IPS-18a (cell line): ENCODE results near the gene ANKRD11.

ENCODE experiments used
- H3K27ac ChIP-seq: one replicate; pipeline ENCODE4 v1.5.1; 2013; ENCODE audit warnings: low read length
- H3K27me3 ChIP-seq: one replicate; pipeline ENCODE4 v1.6.1; 2013; ENCODE audit warnings: mild to moderate bottlenecking, low read length; ENCODE audit not compliant: control insufficient read depth, insufficient read depth
- H3K36me3 ChIP-seq: one replicate; pipeline ENCODE4 v1.6.1; 2013; ENCODE audit warnings: low read depth, low read length; ENCODE audit not compliant: control insufficient read depth
- H3K4me1 ChIP-seq: one replicate; pipeline ENCODE4 v1.6.1; 2013; ENCODE audit warnings: low read depth, low read length; ENCODE audit not compliant: control insufficient read depth
- H3K4me3 ChIP-seq: one replicate; pipeline ENCODE4 v1.5.1; 2013; ENCODE audit warnings: low read length
- H3K9ac ChIP-seq: one replicate; pipeline ENCODE4 v1.6.1; 2013; ENCODE audit warnings: mild to moderate bottlenecking, low read length, moderate library complexity
- H3K9me3 ChIP-seq: one replicate; pipeline ENCODE4 v1.6.1; 2013; ENCODE audit warnings: low read depth, low read length; ENCODE audit not compliant: control insufficient read depth

The ANKRD11 gene

GRCh38 chr16:89505204-89506112 is 15.1 kb upstream of the ANKRD11 start:
- Histone ChIP-seq H3K27me3 (peaks cover 6% of the 10 kb centered on the region), H3K27ac (no peak overlapping the region), H3K36me3 (peaks cover 2% of the 10 kb centered on the region), H3K9me3 (no peaks in the 10 kb centered on the region), H3K4me3 (no peak overlapping the region), H3K9ac (no peak overlapping the region), H3K4me1 (peaks cover 3% of the 10 kb centered on the region)

DNA sequence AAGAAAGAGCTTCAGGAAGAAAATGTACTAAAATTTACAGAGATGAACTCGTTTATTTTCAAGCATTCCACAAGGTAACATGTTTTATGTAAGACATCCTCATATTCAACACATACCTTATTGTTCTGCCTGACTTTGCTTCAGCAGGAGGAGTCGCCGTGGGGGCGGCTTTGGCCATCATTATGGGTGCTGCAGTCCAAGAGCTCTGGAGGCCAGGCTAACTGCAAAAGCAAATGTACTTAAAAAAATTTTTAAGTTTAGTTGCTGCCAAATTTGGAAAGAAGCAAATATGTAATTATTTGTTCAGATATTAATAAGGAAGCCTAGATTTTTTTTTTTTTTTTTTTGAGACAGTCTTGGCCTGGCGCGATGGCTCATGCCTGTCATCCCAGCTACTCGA is 13.7 kb upstream of the ANKRD11 start:
- Histone ChIP-seq H3K27me3 (peaks cover 6% of the 10 kb centered on the region), H3K4me3 (no peak overlapping the region), H3K9ac (no peak overlapping the region), H3K9me3 (no peaks in the 10 kb centered on the region), H3K36me3 (no peaks in the 10 kb centered on the region), H3K27ac (no peak overlapping the region), H3K4me1 (peaks cover 3% of the 10 kb centered on the region)

GRCh38 chr16:89502081-89502843 is 11.9 kb upstream of the ANKRD11 start:
- peaks cover 2% of the 10 kb centered on the region for H3K4me1 ChIP-seq

GRCh38 chr16:89499767-89500166 is 9.4 kb upstream of the ANKRD11 start:
- no peak overlapping the region for H3K27ac ChIP-seq
- H3K36me3 ChIP-seq = no peaks in the 10 kb centered on the region
- no peak overlapping the region for H3K4me3 ChIP-seq
- H3K4me1 ChIP-seq = no peaks in the 10 kb centered on the region
- no peaks in the 10 kb centered on the region for H3K27me3 ChIP-seq
- H3K9me3 ChIP-seq = no peaks in the 10 kb centered on the region
- no peak overlapping the region for H3K9ac ChIP-seq

More at GRCh38 chr16:89502081-89502843, 11.9 kb upstream of the ANKRD11 start:
- H3K27me3 ChIP-seq = peaks cover 6% of the 10 kb centered on the region
- H3K4me3 ChIP-seq = no peak overlapping the region
- H3K9ac ChIP-seq = no peak overlapping the region
- H3K36me3 ChIP-seq = no peaks in the 10 kb centered on the region
- no peaks in the 10 kb centered on the region for H3K9me3 ChIP-seq
- no peak overlapping the region for H3K27ac ChIP-seq

DNA sequence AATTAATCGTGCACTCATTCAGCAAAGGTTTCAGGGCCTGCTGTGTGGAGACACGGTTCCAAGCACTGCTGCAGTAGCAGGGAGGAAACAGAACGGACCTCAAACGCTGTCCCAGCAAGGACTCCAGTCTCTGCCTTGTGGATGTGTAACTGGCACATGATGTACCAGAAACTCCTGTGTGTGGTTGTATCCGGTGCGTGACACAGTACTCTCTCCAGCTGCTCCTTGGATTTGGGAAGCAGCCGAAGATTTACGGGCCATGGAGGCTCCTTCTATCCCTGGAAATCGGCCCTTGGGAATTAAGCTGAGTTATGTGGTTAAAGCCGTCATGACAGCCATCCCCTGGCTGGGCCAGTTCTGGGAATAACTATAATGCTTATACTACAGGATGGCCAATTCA is 8.5 kb upstream of the ANKRD11 start:
- H3K9ac ChIP-seq = no peak overlapping the region
- H3K27ac ChIP-seq = no peak overlapping the region
- H3K9me3 ChIP-seq = no peaks in the 10 kb centered on the region
- no peaks in the 10 kb centered on the region for H3K27me3 ChIP-seq
- no peaks in the 10 kb centered on the region for H3K36me3 ChIP-seq
- H3K4me1 ChIP-seq = no peaks in the 10 kb centered on the region
- no peak overlapping the region for H3K4me3 ChIP-seq

DNA sequence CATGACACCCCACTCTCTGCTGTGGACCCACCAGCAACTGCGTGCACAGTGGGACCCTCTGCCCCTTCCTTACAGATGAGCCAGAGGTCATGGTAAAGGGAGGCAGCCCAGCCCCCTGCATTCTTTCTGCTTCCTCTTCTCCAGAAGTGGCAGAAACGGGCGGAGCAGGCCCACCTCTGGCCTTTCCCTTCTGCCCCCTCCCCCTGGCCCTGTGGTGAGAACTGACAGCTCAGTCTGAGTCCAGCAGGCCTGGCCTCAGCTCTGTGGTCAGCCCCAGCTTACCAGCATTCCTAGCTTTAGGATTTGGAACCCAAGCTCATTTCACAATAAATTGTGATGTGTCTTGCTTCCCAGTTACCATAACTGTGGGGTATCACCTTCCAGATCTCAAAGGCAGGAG is 4.8 kb upstream of the ANKRD11 start:
- no peak overlapping the region for H3K9ac ChIP-seq
- H3K36me3 ChIP-seq = no peaks in the 10 kb centered on the region
- no peaks in the 10 kb centered on the region for H3K9me3 ChIP-seq
- H3K4me3 ChIP-seq = no peak overlapping the region
- no peaks in the 10 kb centered on the region for H3K27me3 ChIP-seq
- H3K4me1 ChIP-seq = no peaks in the 10 kb centered on the region
- no peak overlapping the region for H3K27ac ChIP-seq

- Histone ChIP-seq H3K4me1 (no peaks in the 10 kb centered on the region), H3K27me3 (no peaks in the 10 kb centered on the region), H3K9me3 (no peaks in the 10 kb centered on the region), H3K36me3 (no peaks in the 10 kb centered on the region), H3K9ac (no peak overlapping the region), H3K27ac (no peak overlapping the region), H3K4me3 (no peak overlapping the region)
Observed at GRCh38 chr16:89493776-89494175, 3.4 kb upstream of the ANKRD11 start.

DNA sequence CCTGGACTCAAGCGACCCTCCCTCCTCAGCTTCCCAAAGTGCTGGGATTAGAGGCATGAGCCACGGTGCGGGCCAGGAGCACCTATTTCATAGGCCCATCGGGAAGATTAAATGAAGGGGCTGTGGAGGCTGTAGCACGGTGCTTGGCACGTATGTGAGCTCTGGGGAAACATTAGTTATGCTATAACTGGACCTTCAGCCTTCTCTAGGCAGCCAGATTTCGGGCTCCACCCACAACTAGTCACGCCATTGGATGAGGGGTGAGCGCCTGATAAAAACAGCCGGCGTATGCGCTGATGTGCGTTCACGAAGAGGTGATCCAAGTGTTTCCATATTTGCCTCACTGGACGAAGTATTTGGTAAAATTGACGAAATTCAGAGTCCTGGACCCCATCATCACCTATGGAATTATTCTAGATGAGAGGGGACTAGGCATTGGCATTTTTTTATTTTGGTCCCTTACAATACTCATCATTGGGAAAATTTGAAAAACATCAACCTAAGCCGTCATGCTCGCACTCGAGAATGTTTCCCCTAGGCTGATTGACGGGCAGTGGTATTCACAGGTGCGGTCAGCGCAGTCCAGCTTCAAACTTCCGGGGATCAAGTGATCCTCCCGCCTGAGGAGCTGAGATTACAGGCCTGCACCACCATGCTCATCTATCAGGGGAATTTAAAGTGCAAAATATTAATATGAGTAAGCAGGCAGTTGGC is 1.8 kb upstream of the ANKRD11 start:
- Histone ChIP-seq H3K9me3 (no peaks in the 10 kb centered on the region), H3K4me1 (peaks cover 10% of the 10 kb centered on the region), H3K27ac (no peak overlapping the region), H3K36me3 (no peaks in the 10 kb centered on the region), H3K27me3 (no peaks in the 10 kb centered on the region), H3K4me3 (peak overlapping the region; percentile 86), H3K9ac (no peak overlapping the region)

- Histone ChIP-seq H3K27ac (no peak overlapping the region), H3K4me1 (peaks cover 10% of the 10 kb centered on the region), H3K9ac (peak overlapping the region; percentile 73), H3K9me3 (no peaks in the 10 kb centered on the region), H3K36me3 (no peaks in the 10 kb centered on the region), H3K4me3 (peak overlapping the region; percentile 86), H3K27me3 (no peaks in the 10 kb centered on the region)
Observed at GRCh38 chr16:89491238-89491869, 993 bp upstream of the ANKRD11 start.

GRCh38 chr16:89489898-89490438 is 393 bp downstream of the ANKRD11 start:
- no peaks in the 10 kb centered on the region for H3K9me3 ChIP-seq
- peaks cover 10% of the 10 kb centered on the region for H3K4me1 ChIP-seq
- no peak overlapping the region for H3K27ac ChIP-seq
- peak overlapping the region; percentile 22 for H3K4me3 ChIP-seq
- no peaks in the 10 kb centered on the region for H3K36me3 ChIP-seq
- H3K27me3 ChIP-seq = no peaks in the 10 kb centered on the region
- no peak overlapping the region for H3K9ac ChIP-seq
